ENCODE data around the gene FHOD3.

- TF ChIP-seq EP300 (IDR thresholded peaks at IDR 0.05; ENCODE audit: low read depth) (no peak), CTCF (IDR thresholded peaks at IDR 0.05) (no peak), POLR2A (IDR thresholded peaks at IDR 0.05) (no peak)
Measured at GRCh38 chr18:36533446-36534153, 236.1 kb downstream of the FHOD3 start.
